ENCODE measurements around the gene PRRT1B. TPM values are rescaled to one million over a fixed set of nuclear protein-coding genes. Genes with fewer than 3 reads are reported as not detected.
"Not testable (repeated sequence)": the region's sequence is repeated elsewhere in the genome, so short reads cannot be mapped to it uniquely, and the experiment has no call there.

Gene PRRT1B
- polyA plus RNA-seq, 2 donors, result not detected

- Histone ChIP-seq H3K4me1 (ENCODE audit: control insufficient read depth in 2 of 2, insufficient read depth in 2 of 2, low read length in 1 of 2) (peaks cover 3 to 7% of the 10 kb centered on the region in 2 donors), H3K27me3 (ENCODE audit: control insufficient read depth in 1 of 2, insufficient read depth in 2 of 2, low read length in 2 of 2) (no peaks in the 10 kb centered on the region), H3K36me3 (ENCODE audit: control insufficient read depth in 2 of 2, insufficient read depth in 2 of 2, low read length in 1 of 2) (peaks cover 4 to 15% of the 10 kb centered on the region in 2 donors), H3K4me3 (ENCODE audit: low read depth in 1 of 2, low read length in 2 of 2) (no peak overlapping the region), H3K27ac (ENCODE audit: low read depth in 2 of 2, low read length in 1 of 2) (no peak overlapping the region), H3K9me3 (ENCODE audit: control insufficient read depth in 2 of 2, insufficient read depth in 1 of 2, low read depth in 1 of 2, low read length in 1 of 2) (no peaks in the 10 kb centered on the region)
- WGBS, 2 donors, result 91 to 93% methylated on average over 8 of the region's 8 CpGs
These were observed 40.3 kb upstream of the PRRT1B start for GRCh38 chr9:131505012-131505411.

DNA sequence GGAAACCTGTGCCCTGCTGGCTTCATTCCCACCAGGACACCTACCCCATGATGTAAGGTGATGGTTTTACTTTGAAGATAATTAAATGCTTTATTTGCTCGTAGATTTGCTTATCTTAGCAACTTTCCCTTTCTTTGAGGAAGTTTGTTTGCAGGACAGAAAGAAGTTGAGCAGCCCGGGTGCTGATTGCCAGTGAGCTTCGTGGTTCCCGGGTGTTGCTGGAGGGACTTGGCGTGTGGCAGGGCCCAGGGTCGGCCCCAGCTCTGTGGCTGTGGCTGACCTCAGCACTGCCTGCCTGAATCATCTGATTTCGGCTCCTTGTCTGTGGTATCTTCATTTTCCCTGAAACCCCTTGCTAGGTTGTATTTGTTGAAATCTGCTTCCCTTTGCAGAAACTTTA lies 33.9 kb upstream of the PRRT1B start:
- no peaks in the 10 kb centered on the region for H3K27me3 ChIP-seq (ENCODE audit: control insufficient read depth in 1 of 2, insufficient read depth in 2 of 2, low read length in 2 of 2)
- peaks cover 0 to 4% of the 10 kb centered on the region in 2 donors for H3K9me3 ChIP-seq (ENCODE audit: control insufficient read depth in 2 of 2, insufficient read depth in 1 of 2, low read depth in 1 of 2, low read length in 1 of 2)
- 69 to 77% methylated on average over 7 of the region's 7 CpGs for WGBS, 2 donors
- H3K36me3 ChIP-seq (ENCODE audit: control insufficient read depth in 2 of 2, insufficient read depth in 2 of 2, low read length in 1 of 2), result peaks cover 9 to 50% of the 10 kb centered on the region in 2 donors
- no peaks in the 10 kb centered on the region for H3K4me1 ChIP-seq (ENCODE audit: control insufficient read depth in 2 of 2, insufficient read depth in 2 of 2, low read length in 1 of 2)
- no peak overlapping the region for H3K4me3 ChIP-seq (ENCODE audit: low read depth in 1 of 2, low read length in 2 of 2)
- H3K27ac ChIP-seq (ENCODE audit: low read depth in 2 of 2, low read length in 1 of 2), result no peak overlapping the region

- Histone ChIP-seq H3K4me1 (ENCODE audit: control insufficient read depth in 2 of 2, insufficient read depth in 2 of 2, low read length in 1 of 2) (no peaks in the 10 kb centered on the region), H3K27me3 (ENCODE audit: control insufficient read depth in 1 of 2, insufficient read depth in 2 of 2, low read length in 2 of 2) (no peaks in the 10 kb centered on the region), H3K27ac (ENCODE audit: low read depth in 2 of 2, low read length in 1 of 2) (no peak overlapping the region), H3K36me3 (ENCODE audit: control insufficient read depth in 2 of 2, insufficient read depth in 2 of 2, low read length in 1 of 2) (peaks cover 11 to 55% of the 10 kb centered on the region in 2 donors), H3K9me3 (ENCODE audit: control insufficient read depth in 2 of 2, insufficient read depth in 1 of 2, low read depth in 1 of 2, low read length in 1 of 2) (peaks cover 0 to 4% of the 10 kb centered on the region in 2 donors), H3K4me3 (ENCODE audit: low read depth in 1 of 2, low read length in 2 of 2) (no peak overlapping the region)
- 96% methylated on average over 6 of the region's 6 CpGs for WGBS, 2 donors
These were observed 33.4 kb upstream of the PRRT1B start for GRCh38 chr9:131511880-131512279.

- Histone ChIP-seq H3K27ac (ENCODE audit: low read depth in 2 of 2, low read length in 1 of 2) (no peak overlapping the region), H3K27me3 (ENCODE audit: control insufficient read depth in 1 of 2, insufficient read depth in 2 of 2, low read length in 2 of 2) (no peaks in the 10 kb centered on the region), H3K9me3 (ENCODE audit: control insufficient read depth in 2 of 2, insufficient read depth in 1 of 2, low read depth in 1 of 2, low read length in 1 of 2) (peaks cover 0 to 4% of the 10 kb centered on the region in 2 donors), H3K36me3 (ENCODE audit: control insufficient read depth in 2 of 2, insufficient read depth in 2 of 2, low read length in 1 of 2) (peaks cover 14 to 49% of the 10 kb centered on the region in 2 donors), H3K4me3 (ENCODE audit: low read depth in 1 of 2, low read length in 2 of 2) (no peak overlapping the region), H3K4me1 (ENCODE audit: control insufficient read depth in 2 of 2, insufficient read depth in 2 of 2, low read length in 1 of 2) (no peaks in the 10 kb centered on the region)
- 86 to 91% methylated on average over 15 of the region's 15 CpGs for WGBS, 2 donors
These were observed 32.1 kb upstream of the PRRT1B start for GRCh38 chr9:131513177-131513576.

- H3K4me1 ChIP-seq (ENCODE audit: control insufficient read depth in 2 of 2, insufficient read depth in 2 of 2, low read length in 1 of 2); H3K4me3 ChIP-seq (ENCODE audit: low read depth in 1 of 2, low read length in 2 of 2); H3K27me3 ChIP-seq (ENCODE audit: control insufficient read depth in 1 of 2, insufficient read depth in 2 of 2, low read length in 2 of 2); H3K9me3 ChIP-seq (ENCODE audit: control insufficient read depth in 2 of 2, insufficient read depth in 1 of 2, low read depth in 1 of 2, low read length in 1 of 2); H3K27ac ChIP-seq (ENCODE audit: low read depth in 2 of 2, low read length in 1 of 2): not testable (repeated sequence)
- H3K36me3 ChIP-seq (ENCODE audit: control insufficient read depth in 2 of 2, insufficient read depth in 2 of 2, low read length in 1 of 2), result peaks cover 16 to 69% of the 10 kb centered on the region in 2 donors
- WGBS, 2 donors, result 80 to 84% methylated on average over 12 of the region's 12 CpGs
These were observed 29.7 kb upstream of the PRRT1B start for GRCh38 chr9:131515559-131516031.

DNA sequence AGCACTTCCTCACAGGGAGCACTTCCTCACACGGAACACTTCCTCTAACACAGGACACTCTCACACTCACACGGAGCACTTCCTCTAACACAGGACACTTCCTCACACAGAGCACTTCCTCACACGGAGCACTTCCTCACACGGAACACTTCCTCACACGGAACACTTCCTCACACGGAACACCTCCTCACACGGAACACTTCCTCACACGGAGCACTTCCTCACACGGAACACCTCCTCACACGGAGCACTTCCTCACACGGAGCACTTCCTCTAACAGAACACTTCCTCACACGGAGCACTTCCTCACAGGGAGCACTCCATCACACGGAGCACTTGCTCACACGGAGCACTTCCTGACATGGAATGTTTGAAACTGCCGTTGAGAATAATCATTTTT lies 29.2 kb upstream of the PRRT1B start:
- Histone ChIP-seq H3K36me3 (ENCODE audit: control insufficient read depth in 2 of 2, insufficient read depth in 2 of 2, low read length in 1 of 2) (peaks cover 16 to 66% of the 10 kb centered on the region in 2 donors), H3K27ac (ENCODE audit: low read depth in 2 of 2, low read length in 1 of 2) (no peak overlapping the region), H3K27me3 (ENCODE audit: control insufficient read depth in 1 of 2, insufficient read depth in 2 of 2, low read length in 2 of 2) (no peaks in the 10 kb centered on the region), H3K4me1 (ENCODE audit: control insufficient read depth in 2 of 2, insufficient read depth in 2 of 2, low read length in 1 of 2) (no peaks in the 10 kb centered on the region), H3K9me3 (ENCODE audit: control insufficient read depth in 2 of 2, insufficient read depth in 1 of 2, low read depth in 1 of 2, low read length in 1 of 2) (peaks cover 0 to 4% of the 10 kb centered on the region in 2 donors), H3K4me3 (ENCODE audit: low read depth in 1 of 2, low read length in 2 of 2) (no peak overlapping the region)
- WGBS, 2 donors, result 81 to 86% methylated on average over 14 to 15 of the region's 15 CpGs

GRCh38 chr9:131516930-131517329 lies 28.4 kb upstream of the PRRT1B start:
- no peak overlapping the region for H3K27ac ChIP-seq (ENCODE audit: low read depth in 2 of 2, low read length in 1 of 2)

GRCh38 chr9:131517761-131518190 lies 27.5 kb upstream of the PRRT1B start:
- 86 to 95% methylated on average over 11 of the region's 11 CpGs for WGBS, 2 donors
- peaks cover 0 to 4% of the 10 kb centered on the region in 2 donors for H3K9me3 ChIP-seq (ENCODE audit: control insufficient read depth in 2 of 2, insufficient read depth in 1 of 2, low read depth in 1 of 2, low read length in 1 of 2)
- peaks cover 18 to 72% of the 10 kb centered on the region in 2 donors for H3K36me3 ChIP-seq (ENCODE audit: control insufficient read depth in 2 of 2, insufficient read depth in 2 of 2, low read length in 1 of 2)
- no peaks in the 10 kb centered on the region for H3K4me1 ChIP-seq (ENCODE audit: control insufficient read depth in 2 of 2, insufficient read depth in 2 of 2, low read length in 1 of 2)
- no peaks in the 10 kb centered on the region for H3K27me3 ChIP-seq (ENCODE audit: control insufficient read depth in 1 of 2, insufficient read depth in 2 of 2, low read length in 2 of 2)
- no peak overlapping the region for H3K27ac ChIP-seq (ENCODE audit: low read depth in 2 of 2, low read length in 1 of 2)
- no peak overlapping the region for H3K4me3 ChIP-seq (ENCODE audit: low read depth in 1 of 2, low read length in 2 of 2)

More at GRCh38 chr9:131516930-131517329, 28.4 kb upstream of the PRRT1B start:
- Histone ChIP-seq H3K27me3 (ENCODE audit: control insufficient read depth in 1 of 2, insufficient read depth in 2 of 2, low read length in 2 of 2) (no peaks in the 10 kb centered on the region), H3K4me1 (ENCODE audit: control insufficient read depth in 2 of 2, insufficient read depth in 2 of 2, low read length in 1 of 2) (no peaks in the 10 kb centered on the region), H3K36me3 (ENCODE audit: control insufficient read depth in 2 of 2, insufficient read depth in 2 of 2, low read length in 1 of 2) (peaks cover 16 to 69% of the 10 kb centered on the region in 2 donors), H3K9me3 (ENCODE audit: control insufficient read depth in 2 of 2, insufficient read depth in 1 of 2, low read depth in 1 of 2, low read length in 1 of 2) (peaks cover 0 to 4% of the 10 kb centered on the region in 2 donors), H3K4me3 (ENCODE audit: low read depth in 1 of 2, low read length in 2 of 2) (no peak overlapping the region)
- 95 to 96% methylated on average over 9 of the region's 9 CpGs for WGBS, 2 donors

GRCh38 chr9:131518553-131518952 lies 26.8 kb upstream of the PRRT1B start:
- WGBS, 2 donors, result 96 to 97% methylated on average over 20 of the region's 20 CpGs
- Histone ChIP-seq H3K4me1 (ENCODE audit: control insufficient read depth in 2 of 2, insufficient read depth in 2 of 2, low read length in 1 of 2) (no peaks in the 10 kb centered on the region), H3K36me3 (ENCODE audit: control insufficient read depth in 2 of 2, insufficient read depth in 2 of 2, low read length in 1 of 2) (peaks cover 18 to 73% of the 10 kb centered on the region in 2 donors), H3K9me3 (ENCODE audit: control insufficient read depth in 2 of 2, insufficient read depth in 1 of 2, low read depth in 1 of 2, low read length in 1 of 2) (peaks cover 0 to 4% of the 10 kb centered on the region in 2 donors), H3K4me3 (ENCODE audit: low read depth in 1 of 2, low read length in 2 of 2) (no peak overlapping the region), H3K27me3 (ENCODE audit: control insufficient read depth in 1 of 2, insufficient read depth in 2 of 2, low read length in 2 of 2) (no peaks in the 10 kb centered on the region), H3K27ac (ENCODE audit: low read depth in 2 of 2, low read length in 1 of 2) (no peak overlapping the region)

- H3K9me3 ChIP-seq (ENCODE audit: control insufficient read depth in 2 of 2, insufficient read depth in 1 of 2, low read depth in 1 of 2, low read length in 1 of 2), result peaks cover 0 to 4% of the 10 kb centered on the region in 2 donors
- no peaks in the 10 kb centered on the region for H3K27me3 ChIP-seq (ENCODE audit: control insufficient read depth in 1 of 2, insufficient read depth in 2 of 2, low read length in 2 of 2)
- no peak overlapping the region for H3K27ac ChIP-seq (ENCODE audit: low read depth in 2 of 2, low read length in 1 of 2)
- H3K4me1 ChIP-seq (ENCODE audit: control insufficient read depth in 2 of 2, insufficient read depth in 2 of 2, low read length in 1 of 2), result no peaks in the 10 kb centered on the region
- no peak overlapping the region for H3K4me3 ChIP-seq (ENCODE audit: low read depth in 1 of 2, low read length in 2 of 2)
- peaks cover 20 to 78% of the 10 kb centered on the region in 2 donors for H3K36me3 ChIP-seq (ENCODE audit: control insufficient read depth in 2 of 2, insufficient read depth in 2 of 2, low read length in 1 of 2)
- WGBS, 2 donors, result 82 to 85% methylated on average over 16 of the region's 16 CpGs
These were observed 24.8 kb upstream of the PRRT1B start for GRCh38 chr9:131520503-131520902.
